Thoracic aorta (tissue), 2 donors: Measurements from ENCODE around the gene AMPD3. TPM values are rescaled to one million over a fixed set of nuclear protein-coding genes. Genes with fewer than 3 reads are reported as not detected.

ENCODE experiments used
- ATAC-seq: fragments of 150-250 bp; one replicate; pipeline ENCODE4 v1.8.0; 2017; ENCODE audit warnings: low read depth; ENCODE audit not compliant: insufficient number of reproducible peaks, low FRiP score
- DNase-seq: peaks from one replicate; pipeline ENCODE4 v3.0.0-alpha.2; 2020; ENCODE audit warnings: low spot score
- H3K27ac ChIP-seq, 2 donors: fragments of 200-600 bp; sonication (generic); 1 replicate in 1 of 2; 2 replicates in 1 of 2; pipeline ENCODE4 v1.5.1; 2016; ENCODE audit warnings: mild to moderate bottlenecking in 2 of 2, moderate library complexity in 2 of 2
- H3K27me3 ChIP-seq: fragments of 200-600 bp; sonication (generic); replicated peaks from 2 replicates; pipeline ENCODE4 v1.6.0; 2016; ENCODE audit warnings: mild to moderate bottlenecking; ENCODE audit not compliant: insufficient read depth
- H3K36me3 ChIP-seq: fragments of 200-600 bp; sonication (generic); one replicate; pipeline ENCODE4 v1.5.1; 2016
- H3K4me1 ChIP-seq, 2 donors: fragments of 200-600 bp; sonication (generic); 1 replicate in 1 of 2; 2 replicates in 1 of 2; pipeline versions ENCODE4 v1.5.1 to v1.6.0; 2016; ENCODE audit warnings: low read depth in 2 of 2, mild to moderate bottlenecking in 1 of 2; ENCODE audit not compliant: control insufficient read depth in 1 of 2
- H3K4me3 ChIP-seq: fragments of 200-600 bp; sonication (generic); 2 replicates; pipeline ENCODE4 v1.5.1; 2016; ENCODE audit warnings: mild to moderate bottlenecking
- H3K9me3 ChIP-seq: fragments of 200-600 bp; sonication (generic); 2 replicates; pipeline ENCODE4 v1.5.1; 2016
- CTCF ChIP-seq: fragments of 200-600 bp; sonication (generic); IDR thresholded peaks from one replicate; pipeline ENCODE4 v1.5.1; 2019; ENCODE audit warnings: antibody characterized with exemption
- total RNA-seq, 2 donors: library from RNA; depleted of rRNA; stranded (reverse); fragments of >200 nt; gene quantifications; one replicate each; pipeline versions ENCODE4 v1.1.0 to v1.2.3, GENCODE V29; 2016

AMPD3 gene
- total RNA-seq, 2 donors from 2014 or later, result 7.0 to 17.6 TPM

GRCh38 chr11:10441091-10441490, 14.0 kb upstream of the AMPD3 start:
- H3K27me3 ChIP-seq, result no peaks in the 10 kb centered on the region
- DNase-seq (no peak), ATAC-seq (no peak)
- H3K9me3 ChIP-seq, result no peaks in the 10 kb centered on the region
- no peak overlapping the region for H3K27ac ChIP-seq
- TF ChIP-seq CTCF, result no peak
- no peaks in the 10 kb centered on the region for H3K36me3 ChIP-seq
- no peaks in the 10 kb centered on the region for H3K4me1 ChIP-seq
- H3K4me3 ChIP-seq, result no peak overlapping the region

GRCh38 chr11:10441652-10442503, 13.2 kb upstream of the AMPD3 start:
- ATAC-seq (no peak), DNase-seq (no peak)
- Histone ChIP-seq H3K36me3 (no peaks in the 10 kb centered on the region), H3K4me1 (no peaks in the 10 kb centered on the region), H3K9me3 (no peaks in the 10 kb centered on the region), H3K4me3 (no peak overlapping the region), H3K27ac (no peak overlapping the region), H3K27me3 (no peaks in the 10 kb centered on the region)
- TF ChIP-seq CTCF, result no peak

- H3K4me1 ChIP-seq, result no peaks in the 10 kb centered on the region
- no peaks in the 10 kb centered on the region for H3K9me3 ChIP-seq
- no peak overlapping the region for H3K4me3 ChIP-seq
- H3K27me3 ChIP-seq, result no peaks in the 10 kb centered on the region
- H3K27ac ChIP-seq, result no peak overlapping the region
- no peak for ATAC-seq
- no peak for DNase-seq
- TF ChIP-seq CTCF, result no peak
- no peaks in the 10 kb centered on the region for H3K36me3 ChIP-seq
Measured at GRCh38 chr11:10443152-10443551, 11.9 kb upstream of the AMPD3 start.

- H3K36me3 ChIP-seq, result no peaks in the 10 kb centered on the region
- H3K27ac ChIP-seq, result no peak overlapping the region
- no peak for DNase-seq
- H3K4me3 ChIP-seq, result no peak overlapping the region
- no peak for ATAC-seq
- no peaks in the 10 kb centered on the region for H3K9me3 ChIP-seq
- TF ChIP-seq CTCF, result no peak
- H3K4me1 ChIP-seq, result no peaks in the 10 kb centered on the region
- H3K27me3 ChIP-seq, result no peaks in the 10 kb centered on the region
Measured at GRCh38 chr11:10443721-10444235, 11.3 kb upstream of the AMPD3 start.

GRCh38 chr11:10444725-10445315, 10.2 kb upstream of the AMPD3 start:
- TF ChIP-seq CTCF, result no peak
- Histone ChIP-seq H3K27ac (no peak overlapping the region), H3K4me3 (no peak overlapping the region), H3K27me3 (no peaks in the 10 kb centered on the region), H3K9me3 (no peaks in the 10 kb centered on the region), H3K4me1 (no peaks in the 10 kb centered on the region), H3K36me3 (no peaks in the 10 kb centered on the region)
- ATAC-seq (no peak), DNase-seq (no peak)
